ENCODE data around the gene C1orf21. TPM values are rescaled to one million over a fixed set of nuclear protein-coding genes. Genes with fewer than 3 reads are reported as not detected.

The C1orf21 gene
- total RNA-seq, 1 donor: 1.7 TPM

- Histone ChIP-seq H3K27me3 (ENCODE audit: insufficient read depth, low read length) (no peaks in the 10 kb centered on the region), H3K4me1 (ENCODE audit: insufficient read depth, low read length) (peaks cover 10% of the 10 kb centered on the region), H3K4me3 (ENCODE audit: low read length) (no peak overlapping the region), H3K9me3 (ENCODE audit: low read depth, low read length) (no peaks in the 10 kb centered on the region)
Observed at GRCh38 chr1:184618851-184619250, 232.0 kb downstream of the C1orf21 start.

DNA sequence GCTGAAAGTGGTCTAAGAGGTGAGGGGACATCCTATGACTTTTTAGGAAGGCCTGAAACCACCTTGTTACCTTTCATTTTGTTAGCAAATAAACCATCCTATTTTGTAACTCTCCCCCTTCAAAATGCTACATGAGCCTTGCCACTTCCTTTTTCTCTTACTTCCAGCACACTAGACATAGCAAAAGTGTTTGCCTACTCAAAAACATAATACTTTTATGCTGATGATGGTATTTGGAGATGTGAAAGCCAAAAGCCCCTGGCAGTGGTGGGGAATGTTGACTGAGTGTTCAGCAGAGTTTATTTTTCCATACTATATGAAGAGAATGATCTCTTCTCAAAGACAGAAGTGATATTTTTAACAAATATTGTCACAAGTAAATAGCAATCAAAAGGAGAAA, 233.6 kb downstream of the C1orf21 start:
- no peaks in the 10 kb centered on the region for H3K27me3 ChIP-seq (ENCODE audit: insufficient read depth, low read length)
- peaks cover 2% of the 10 kb centered on the region for H3K4me1 ChIP-seq (ENCODE audit: insufficient read depth, low read length)
- no peak overlapping the region for H3K4me3 ChIP-seq (ENCODE audit: low read length)
- H3K9me3 ChIP-seq (ENCODE audit: low read depth, low read length): no peaks in the 10 kb centered on the region

- no peaks in the 10 kb centered on the region for H3K4me1 ChIP-seq (ENCODE audit: insufficient read depth, low read length)
- no peaks in the 10 kb centered on the region for H3K9me3 ChIP-seq (ENCODE audit: low read depth, low read length)
- no peak overlapping the region for H3K4me3 ChIP-seq (ENCODE audit: low read length)
- no peaks in the 10 kb centered on the region for H3K27me3 ChIP-seq (ENCODE audit: insufficient read depth, low read length)
Observed at GRCh38 chr1:184621260-184621659, 234.4 kb downstream of the C1orf21 start.

- Histone ChIP-seq H3K4me3 (ENCODE audit: low read length) (no peak overlapping the region), H3K9me3 (ENCODE audit: low read depth, low read length) (no peaks in the 10 kb centered on the region)
Observed at GRCh38 chr1:184622136-184622823, 235.5 kb downstream of the C1orf21 start.

GRCh38 chr1:184623404-184623803, 236.6 kb downstream of the C1orf21 start:
- Histone ChIP-seq H3K4me3 (ENCODE audit: low read length) (no peak overlapping the region), H3K4me1 (ENCODE audit: insufficient read depth, low read length) (no peaks in the 10 kb centered on the region), H3K27me3 (ENCODE audit: insufficient read depth, low read length) (no peaks in the 10 kb centered on the region), H3K9me3 (ENCODE audit: low read depth, low read length) (no peaks in the 10 kb centered on the region)

More at GRCh38 chr1:184622136-184622823, 235.5 kb downstream of the C1orf21 start:
- no peaks in the 10 kb centered on the region for H3K4me1 ChIP-seq (ENCODE audit: insufficient read depth, low read length)
- no peaks in the 10 kb centered on the region for H3K27me3 ChIP-seq (ENCODE audit: insufficient read depth, low read length)

DNA sequence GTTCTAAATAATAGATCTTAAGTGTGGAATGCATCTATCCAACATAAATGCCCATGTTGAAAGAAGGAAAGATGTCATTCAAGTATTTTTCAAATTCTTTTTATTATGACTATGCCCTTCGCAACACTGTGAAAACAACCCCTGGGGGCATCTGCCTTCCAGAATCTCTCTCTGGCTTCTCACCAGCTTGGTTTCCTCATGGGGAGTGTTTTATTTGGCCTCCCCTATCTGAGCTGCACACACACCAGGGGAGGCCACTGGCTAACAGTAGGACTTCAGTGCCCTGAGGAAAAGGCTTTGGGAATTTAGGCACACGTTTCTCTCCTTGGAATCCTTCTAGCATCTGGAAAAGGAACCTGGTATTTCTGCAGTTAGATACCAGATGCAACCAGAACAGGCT, 237.2 kb downstream of the C1orf21 start:
- Histone ChIP-seq H3K9me3 (ENCODE audit: low read depth, low read length) (no peaks in the 10 kb centered on the region), H3K4me3 (ENCODE audit: low read length) (no peak overlapping the region), H3K4me1 (ENCODE audit: insufficient read depth, low read length) (peaks cover 2% of the 10 kb centered on the region), H3K27me3 (ENCODE audit: insufficient read depth, low read length) (no peaks in the 10 kb centered on the region)

DNA sequence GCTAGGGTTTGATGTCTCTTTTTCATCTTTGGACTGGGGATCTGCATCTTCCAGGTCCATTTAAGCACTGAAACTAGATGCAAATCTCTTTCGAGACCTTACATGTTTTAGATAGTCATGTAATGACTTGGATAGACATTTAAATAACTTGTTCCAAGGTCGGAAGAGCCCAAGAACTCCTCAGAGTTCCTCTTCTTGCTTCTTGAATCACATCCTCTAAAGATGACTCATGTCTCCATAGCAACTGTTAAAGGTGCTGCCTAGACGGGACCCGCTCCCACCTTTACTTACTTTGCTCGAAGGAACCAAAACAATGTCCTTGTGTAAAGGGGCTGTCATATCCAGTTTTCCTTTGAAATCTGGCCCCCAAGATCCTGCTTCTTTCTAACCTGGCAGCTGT, 237.8 kb downstream of the C1orf21 start:
- no peaks in the 10 kb centered on the region for H3K27me3 ChIP-seq (ENCODE audit: insufficient read depth, low read length)
- no peaks in the 10 kb centered on the region for H3K9me3 ChIP-seq (ENCODE audit: low read depth, low read length)
- H3K4me1 ChIP-seq (ENCODE audit: insufficient read depth, low read length): peaks cover 7% of the 10 kb centered on the region
- no peak overlapping the region for H3K4me3 ChIP-seq (ENCODE audit: low read length)

GRCh38 chr1:184625271-184625670, 238.4 kb downstream of the C1orf21 start:
- no peak overlapping the region for H3K4me3 ChIP-seq (ENCODE audit: low read length)
- H3K27me3 ChIP-seq (ENCODE audit: insufficient read depth, low read length): no peaks in the 10 kb centered on the region
- no peaks in the 10 kb centered on the region for H3K9me3 ChIP-seq (ENCODE audit: low read depth, low read length)
- H3K4me1 ChIP-seq (ENCODE audit: insufficient read depth, low read length): peaks cover 10% of the 10 kb centered on the region

- H3K9me3 ChIP-seq (ENCODE audit: low read depth, low read length): no peaks in the 10 kb centered on the region
- H3K4me3 ChIP-seq (ENCODE audit: low read length): no peak overlapping the region
- no peaks in the 10 kb centered on the region for H3K27me3 ChIP-seq (ENCODE audit: insufficient read depth, low read length)
- H3K4me1 ChIP-seq (ENCODE audit: insufficient read depth, low read length): peaks cover 10% of the 10 kb centered on the region
Observed at GRCh38 chr1:184626076-184627006, 239.5 kb downstream of the C1orf21 start.

DNA sequence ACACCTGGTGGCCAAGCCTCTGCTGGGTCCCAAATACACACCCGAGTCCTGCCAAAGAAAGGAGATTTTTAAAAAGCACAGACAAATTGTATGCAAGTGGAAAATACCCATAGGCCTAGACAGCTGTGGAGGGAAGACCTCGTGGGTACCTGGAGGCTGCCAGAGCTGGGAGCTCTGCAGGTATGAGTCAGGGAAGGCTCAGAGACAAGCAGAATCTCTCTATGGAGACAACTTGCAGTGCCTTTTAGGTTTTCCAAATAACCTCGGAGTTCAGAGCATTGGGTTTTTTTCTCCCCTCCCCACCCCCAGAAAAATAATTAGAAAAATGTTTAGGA, 240.1 kb downstream of the C1orf21 start:
- Histone ChIP-seq H3K4me3 (ENCODE audit: low read length) (no peak overlapping the region), H3K9me3 (ENCODE audit: low read depth, low read length) (no peaks in the 10 kb centered on the region), H3K4me1 (ENCODE audit: insufficient read depth, low read length) (peaks cover 10% of the 10 kb centered on the region), H3K27me3 (ENCODE audit: insufficient read depth, low read length) (no peaks in the 10 kb centered on the region)

DNA sequence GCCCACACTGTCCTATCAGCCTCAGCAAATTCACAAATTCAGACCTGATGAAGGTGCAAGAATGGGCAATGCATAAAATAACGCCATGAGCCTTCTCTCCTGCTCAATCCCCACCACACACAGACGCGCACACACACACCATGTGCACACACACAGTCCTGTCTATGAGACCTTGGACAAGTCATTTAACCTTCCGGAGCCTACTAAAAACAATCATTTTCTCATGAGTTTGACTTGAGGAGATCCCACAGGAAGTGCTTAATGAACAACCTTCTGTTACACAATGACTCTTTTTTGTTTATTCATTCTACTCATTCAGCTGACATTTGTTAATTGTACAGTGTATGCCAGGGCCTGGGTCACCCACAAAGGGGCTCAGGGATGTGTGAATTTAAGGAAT, 242.4 kb downstream of the C1orf21 start:
- Histone ChIP-seq H3K4me3 (ENCODE audit: low read length) (no peak overlapping the region), H3K9me3 (ENCODE audit: low read depth, low read length) (no peaks in the 10 kb centered on the region), H3K4me1 (ENCODE audit: insufficient read depth, low read length) (peaks cover 10% of the 10 kb centered on the region), H3K27me3 (ENCODE audit: insufficient read depth, low read length) (no peaks in the 10 kb centered on the region)

DNA sequence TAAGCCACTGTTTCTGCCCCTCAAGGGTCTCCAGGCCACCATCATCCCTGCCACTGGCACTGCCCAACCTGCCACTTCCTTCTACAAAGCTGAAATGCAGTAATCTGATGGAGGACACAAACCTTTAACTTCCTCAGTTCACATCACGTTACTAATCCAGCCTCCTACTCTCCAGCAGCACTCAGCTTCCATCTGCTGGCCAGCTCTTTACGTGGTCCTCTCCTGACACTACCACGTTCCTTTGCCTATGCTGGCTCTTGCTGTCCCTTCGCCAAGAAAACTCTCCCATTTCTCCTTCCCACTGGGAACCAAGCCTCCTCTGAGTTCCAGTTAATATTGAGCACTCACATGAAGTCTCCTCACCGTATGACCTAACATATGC, 243.8 kb downstream of the C1orf21 start:
- no peak overlapping the region for H3K4me3 ChIP-seq (ENCODE audit: low read length)

DNA sequence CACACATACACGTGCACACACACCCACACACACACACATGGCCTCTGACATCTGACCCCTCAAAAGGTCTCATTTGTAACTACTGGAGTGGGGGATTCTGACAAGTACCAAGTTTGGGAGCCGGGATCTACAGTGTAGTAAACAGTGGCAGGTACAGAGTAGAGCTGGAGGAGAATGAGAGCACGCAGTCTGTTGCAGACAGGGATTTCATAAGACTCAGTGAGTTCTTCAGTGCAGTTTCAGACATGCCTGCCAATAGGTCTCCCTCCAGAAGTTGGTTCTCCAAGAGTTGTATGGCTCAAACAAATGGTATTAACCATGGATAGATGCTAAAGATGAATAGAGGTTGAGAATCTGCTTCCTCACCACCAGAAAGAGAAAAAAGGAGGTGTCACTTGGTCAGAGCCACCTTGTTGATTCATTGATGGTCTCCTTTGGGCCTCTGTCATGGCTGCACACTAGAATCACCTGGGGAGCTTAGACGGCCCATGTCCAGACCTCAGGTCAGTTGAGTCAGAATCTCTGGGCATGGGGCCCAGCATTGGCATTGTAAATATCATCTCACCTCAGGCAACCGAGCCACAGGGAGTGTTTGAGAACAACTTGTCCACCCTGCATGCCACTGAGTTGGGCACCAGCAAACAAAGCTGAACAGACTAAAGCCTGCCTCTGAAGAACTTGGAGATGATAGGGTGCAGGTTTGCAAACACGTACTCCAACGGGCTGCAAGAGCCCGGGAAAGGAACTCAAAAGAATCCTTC, 245.8 kb downstream of the C1orf21 start:
- no peaks in the 10 kb centered on the region for H3K9me3 ChIP-seq (ENCODE audit: low read depth, low read length)
- no peaks in the 10 kb centered on the region for H3K27me3 ChIP-seq (ENCODE audit: insufficient read depth, low read length)
- H3K4me1 ChIP-seq (ENCODE audit: insufficient read depth, low read length): peaks cover 14% of the 10 kb centered on the region
- no peak overlapping the region for H3K4me3 ChIP-seq (ENCODE audit: low read length)

More for the DNA sequence above, 243.8 kb downstream of the C1orf21 start:
- peaks cover 10% of the 10 kb centered on the region for H3K4me1 ChIP-seq (ENCODE audit: insufficient read depth, low read length)
- H3K27me3 ChIP-seq (ENCODE audit: insufficient read depth, low read length): no peaks in the 10 kb centered on the region
- no peaks in the 10 kb centered on the region for H3K9me3 ChIP-seq (ENCODE audit: low read depth, low read length)

DNA sequence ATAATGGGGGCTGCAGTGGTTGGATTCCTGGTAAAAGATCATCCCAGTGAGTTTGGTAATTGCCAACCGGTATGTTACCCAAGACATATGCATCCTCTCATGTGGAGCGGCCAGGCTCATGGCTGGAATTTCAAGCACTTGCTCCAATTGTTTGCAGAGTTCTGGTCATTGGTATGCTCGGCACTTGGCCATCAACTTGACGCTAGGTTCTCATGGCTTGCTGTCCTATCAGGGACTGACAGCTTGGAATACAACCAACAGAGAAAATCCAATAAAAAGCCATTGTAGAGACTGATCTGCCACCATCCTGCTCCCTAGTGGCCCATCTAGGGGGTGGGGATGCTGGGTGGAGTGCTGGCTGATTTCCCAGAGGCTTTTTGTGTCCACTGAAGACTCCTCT, 247.0 kb downstream of the C1orf21 start:
- no peaks in the 10 kb centered on the region for H3K9me3 ChIP-seq (ENCODE audit: low read depth, low read length)
- H3K27me3 ChIP-seq (ENCODE audit: insufficient read depth, low read length): no peaks in the 10 kb centered on the region
- H3K4me1 ChIP-seq (ENCODE audit: insufficient read depth, low read length): peaks cover 19% of the 10 kb centered on the region
- no peak overlapping the region for H3K4me3 ChIP-seq (ENCODE audit: low read length)

DNA sequence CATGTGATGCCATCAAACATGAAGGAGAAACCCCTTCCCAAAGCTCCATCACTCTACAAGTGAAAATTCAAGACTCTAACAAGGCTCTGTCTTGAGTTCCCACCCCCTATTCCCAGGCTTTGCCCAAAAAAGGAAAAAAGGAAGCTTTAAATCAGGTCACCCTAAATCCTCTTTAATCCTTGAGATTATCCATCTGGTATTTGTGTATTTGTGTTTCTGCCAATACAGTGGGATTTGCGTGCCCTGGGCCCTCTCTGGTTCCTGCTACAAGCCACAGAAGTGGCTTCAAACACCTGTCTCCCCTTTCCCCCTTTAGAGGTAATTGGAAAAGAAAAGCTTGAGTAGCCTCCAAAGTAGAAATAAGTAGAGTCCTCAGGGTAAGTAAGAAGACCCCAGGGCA, 247.5 kb downstream of the C1orf21 start:
- Histone ChIP-seq H3K4me1 (ENCODE audit: insufficient read depth, low read length) (peaks cover 15% of the 10 kb centered on the region), H3K27me3 (ENCODE audit: insufficient read depth, low read length) (no peaks in the 10 kb centered on the region), H3K4me3 (ENCODE audit: low read length) (no peak overlapping the region), H3K9me3 (ENCODE audit: low read depth, low read length) (no peaks in the 10 kb centered on the region)
